NOMO-1 (cell line): Measurements from ENCODE around the gene PANK2.
"Not testable (repeated sequence)": the region's sequence is repeated elsewhere in the genome, so short reads cannot be mapped to it uniquely, and the experiment has no call there.

Experiments used
- DNase-seq, 2 experiments: peaks; one replicate each; lab custom pipeline; 2025; ENCODE audit not compliant: unreplicated experiment in 2 of 2; lab: John Stamatoyannopoulos, UW

Gene PANK2

DNA sequence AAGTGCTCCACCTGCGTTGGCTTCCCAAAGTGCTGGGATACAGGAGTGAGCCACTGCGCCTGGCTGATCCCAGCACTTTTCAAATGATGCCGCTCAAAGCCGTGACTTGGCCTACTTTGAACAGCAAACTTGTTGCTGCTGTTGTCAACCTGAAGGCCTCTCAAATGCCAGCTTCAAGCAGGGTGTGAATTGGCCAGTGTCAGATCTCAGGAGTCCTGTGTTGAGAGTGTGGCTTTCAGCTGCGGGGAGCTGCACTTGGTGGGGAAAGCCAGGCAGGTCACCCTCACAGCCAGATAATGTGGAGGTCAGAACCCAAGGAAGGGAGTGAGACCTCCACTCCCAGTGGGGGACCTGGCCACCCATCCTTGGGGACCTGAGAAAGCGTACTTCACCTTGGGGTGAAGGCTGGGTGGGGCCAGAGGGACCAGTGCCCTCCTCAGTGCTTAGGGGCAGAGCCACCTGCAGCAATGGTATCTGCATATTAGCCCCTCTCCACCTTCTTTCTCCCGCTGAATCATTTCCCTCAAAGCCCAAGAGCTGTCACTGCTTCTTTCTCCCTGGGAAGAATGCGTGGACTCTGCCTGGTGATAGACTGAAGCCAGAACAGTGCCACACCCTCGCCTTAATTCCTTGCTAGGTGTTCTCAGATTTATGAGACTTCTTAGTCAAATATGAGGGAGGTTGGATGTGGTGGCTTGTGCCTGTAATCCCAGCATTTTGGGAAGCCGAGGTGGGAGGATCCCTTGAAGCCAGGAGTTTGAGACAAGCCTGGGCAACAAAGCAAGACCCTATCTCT is 19.1 kb upstream of the PANK2 start:
- no peak for DNase-seq

DNA sequence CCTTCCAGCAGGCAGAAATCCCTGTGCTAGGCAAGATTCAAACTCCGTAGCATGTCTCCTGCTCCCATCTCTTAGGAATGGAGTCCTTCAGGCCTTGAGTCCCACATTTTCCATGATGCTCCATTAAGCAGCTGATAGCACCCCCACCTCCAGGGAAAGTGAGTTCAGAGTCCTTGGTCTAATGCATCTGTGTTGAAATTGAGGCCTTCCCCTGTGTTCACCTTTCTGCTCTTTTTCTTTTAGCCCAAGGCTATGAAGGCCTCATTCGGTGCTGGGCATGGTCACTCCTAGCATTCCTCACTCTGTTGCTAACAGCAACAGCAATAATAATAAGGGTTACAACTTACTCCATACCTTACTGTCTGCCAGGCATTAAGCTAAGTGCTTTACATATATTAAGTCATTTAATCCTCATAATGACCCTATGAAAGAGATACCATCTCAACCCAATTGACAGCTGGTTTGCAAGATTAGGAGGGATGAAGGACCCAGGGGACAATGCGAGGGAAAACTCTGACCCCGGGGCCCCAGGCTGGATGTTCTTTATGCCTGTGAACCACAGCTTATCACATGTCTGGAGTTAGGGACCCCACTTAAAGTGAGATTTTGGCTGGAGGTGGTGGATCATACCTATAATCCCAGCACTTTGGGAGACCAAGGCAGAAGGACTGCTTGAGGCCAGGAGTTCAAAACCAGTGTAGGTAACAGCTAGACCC is 17.5 kb upstream of the PANK2 start:
- DNase-seq = no peak

DNA sequence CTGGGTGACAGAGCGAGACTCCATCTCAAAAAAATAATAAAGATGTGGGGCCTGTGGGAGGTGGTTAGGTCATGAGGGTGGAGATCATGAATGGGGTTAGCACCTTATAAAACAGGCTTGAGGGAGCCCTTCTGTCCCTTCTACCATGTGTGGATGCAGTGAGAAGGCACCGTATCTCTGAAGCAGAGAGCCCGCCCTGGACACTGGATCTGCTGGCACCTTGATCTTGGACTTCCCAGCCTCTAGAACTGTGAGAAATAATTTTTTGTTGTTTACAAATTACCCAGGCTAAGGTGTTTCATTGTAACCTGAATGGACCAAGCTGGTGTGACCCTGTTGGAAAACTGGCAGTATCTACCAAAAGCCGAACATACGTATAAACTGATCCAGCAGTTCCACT is 15.7 kb upstream of the PANK2 start:
- DNase-seq = no peak

DNA sequence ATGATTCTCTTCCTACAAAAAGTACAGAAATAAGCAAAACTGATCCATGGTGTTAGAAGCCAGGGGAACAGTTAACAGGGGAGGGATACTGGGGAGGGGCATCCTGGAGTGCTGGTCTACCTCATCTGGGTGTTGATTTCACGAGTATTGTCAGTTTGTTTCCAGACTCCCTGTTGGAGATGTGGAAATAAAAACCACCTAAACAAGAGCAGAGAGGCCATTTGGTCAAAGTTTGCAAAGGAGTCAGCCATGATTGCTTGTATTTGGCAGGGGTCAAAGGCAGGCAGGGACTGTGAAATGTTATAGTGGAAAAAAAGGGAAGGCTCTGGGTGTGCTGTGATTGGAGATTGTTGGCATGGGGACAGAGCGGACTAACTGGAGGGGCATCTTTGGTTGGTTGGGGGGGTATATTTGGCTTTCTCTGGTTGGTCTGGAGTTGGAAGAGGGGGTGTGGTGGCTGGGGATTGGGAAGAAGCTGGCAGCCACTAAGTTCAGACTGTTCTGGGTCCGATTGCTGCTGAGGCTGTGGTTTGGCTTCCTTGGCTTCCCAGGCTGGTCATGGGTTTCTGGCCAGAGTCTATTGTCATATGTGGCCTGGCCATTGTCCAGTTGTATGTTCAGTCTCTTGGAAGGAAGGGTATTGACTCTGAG is 14.9 kb upstream of the PANK2 start:
- no peak for DNase-seq

DNA sequence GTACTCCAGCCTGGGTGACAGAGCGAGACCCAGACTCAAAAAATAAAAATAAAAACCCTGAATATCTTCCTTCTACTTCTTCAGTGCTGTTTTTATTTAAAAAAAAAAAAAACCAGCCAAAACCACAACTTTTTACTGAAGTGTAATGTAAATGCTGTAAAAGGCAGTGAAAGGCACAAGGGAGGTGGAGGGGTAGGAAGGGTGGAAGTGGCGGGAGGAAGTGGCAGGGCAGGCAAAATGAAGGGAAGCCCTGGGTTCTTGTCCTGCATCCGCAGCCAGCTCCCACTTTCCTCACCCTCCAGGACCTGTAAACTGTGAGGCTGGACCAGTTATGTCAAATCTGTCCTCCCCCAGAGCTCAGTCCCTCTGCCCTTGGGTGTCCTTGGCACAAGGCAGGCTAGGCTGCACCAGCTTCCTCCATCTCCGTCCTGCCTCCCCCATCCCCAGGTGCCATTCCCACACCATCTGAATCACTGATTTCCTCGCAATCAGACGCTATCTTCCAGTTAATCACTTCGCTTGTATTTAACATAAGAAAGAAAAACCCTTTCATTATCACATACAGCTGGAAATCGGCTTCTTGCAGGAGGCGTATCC is 13.7 kb upstream of the PANK2 start:
- DNase-seq = no peak

DNA sequence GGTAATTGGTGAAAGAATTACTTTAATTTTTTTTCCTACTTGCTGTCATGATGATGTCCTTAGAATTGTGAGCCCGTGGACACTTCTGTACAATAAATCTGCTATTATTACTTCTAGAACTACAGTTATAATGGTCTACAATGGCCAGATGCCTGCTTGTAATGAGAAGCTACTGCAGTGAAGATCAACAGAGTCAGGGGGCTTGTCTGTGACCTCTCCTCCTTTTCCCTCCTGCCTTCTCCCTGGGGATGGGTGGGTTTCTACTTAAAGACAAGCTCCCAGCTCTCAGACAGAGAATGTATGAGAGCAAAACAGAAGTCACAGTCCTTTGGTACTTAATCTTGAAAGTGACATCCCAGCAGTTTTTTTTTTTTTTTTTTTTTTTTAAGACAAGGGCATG is 13.2 kb upstream of the PANK2 start:
- no peak for DNase-seq

DNA sequence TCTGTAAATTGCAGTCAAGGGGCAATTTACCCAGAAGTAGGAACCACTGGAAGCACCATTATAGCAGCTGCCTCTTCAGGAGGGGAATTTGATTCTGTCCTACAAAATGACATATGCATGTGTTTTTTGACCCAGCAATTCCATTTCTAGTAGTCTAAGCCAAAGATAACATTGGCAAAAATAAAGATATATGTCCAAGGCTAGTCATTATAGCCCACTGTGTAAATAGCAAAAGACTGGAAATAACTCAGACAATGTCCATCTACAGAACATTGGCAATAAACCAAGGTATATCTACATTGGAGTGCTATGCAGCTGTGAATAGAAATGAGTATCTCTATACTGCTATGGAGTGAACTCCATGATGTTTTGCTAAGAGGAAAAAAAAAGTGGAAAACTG is 12.5 kb upstream of the PANK2 start:
- DNase-seq = no peak

DNA sequence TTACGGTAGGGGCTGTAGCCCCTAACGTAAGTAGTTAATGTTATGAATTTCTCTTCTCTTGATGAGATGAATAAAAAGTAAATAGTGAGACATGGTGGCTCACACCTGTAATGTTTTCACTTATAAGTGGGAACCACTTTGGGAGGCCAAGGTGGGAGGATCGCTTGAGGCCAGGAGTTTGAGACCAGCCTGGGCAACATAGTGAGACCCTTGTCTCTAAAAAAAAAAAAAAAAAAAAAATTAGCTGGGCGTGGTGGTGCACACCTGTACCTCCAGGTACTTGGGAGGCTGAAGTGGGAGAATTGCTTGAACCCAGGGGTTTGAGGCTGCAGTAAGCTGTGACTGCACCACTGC is 10.3 kb upstream of the PANK2 start:
- DNase-seq = not testable (repeated sequence)

DNA sequence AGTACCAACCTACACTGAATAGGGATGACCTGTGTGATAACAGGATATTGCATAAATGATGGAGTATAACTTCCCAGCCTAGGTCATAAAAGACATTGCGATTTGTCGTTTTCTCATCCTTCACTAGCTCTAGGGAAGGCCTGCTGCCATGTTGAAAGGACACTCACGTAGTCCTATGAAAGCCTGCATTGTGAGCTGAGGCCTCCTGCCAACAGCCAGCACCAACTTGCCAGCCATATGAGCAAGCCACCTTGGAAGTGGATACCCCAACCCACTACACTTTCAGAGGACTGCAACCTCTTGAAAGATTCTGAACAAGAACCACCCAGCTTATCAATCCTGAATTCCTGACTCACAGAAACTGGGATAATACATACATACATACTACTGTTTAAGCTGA is 3.5 kb upstream of the PANK2 start:
- no peak for DNase-seq

DNA sequence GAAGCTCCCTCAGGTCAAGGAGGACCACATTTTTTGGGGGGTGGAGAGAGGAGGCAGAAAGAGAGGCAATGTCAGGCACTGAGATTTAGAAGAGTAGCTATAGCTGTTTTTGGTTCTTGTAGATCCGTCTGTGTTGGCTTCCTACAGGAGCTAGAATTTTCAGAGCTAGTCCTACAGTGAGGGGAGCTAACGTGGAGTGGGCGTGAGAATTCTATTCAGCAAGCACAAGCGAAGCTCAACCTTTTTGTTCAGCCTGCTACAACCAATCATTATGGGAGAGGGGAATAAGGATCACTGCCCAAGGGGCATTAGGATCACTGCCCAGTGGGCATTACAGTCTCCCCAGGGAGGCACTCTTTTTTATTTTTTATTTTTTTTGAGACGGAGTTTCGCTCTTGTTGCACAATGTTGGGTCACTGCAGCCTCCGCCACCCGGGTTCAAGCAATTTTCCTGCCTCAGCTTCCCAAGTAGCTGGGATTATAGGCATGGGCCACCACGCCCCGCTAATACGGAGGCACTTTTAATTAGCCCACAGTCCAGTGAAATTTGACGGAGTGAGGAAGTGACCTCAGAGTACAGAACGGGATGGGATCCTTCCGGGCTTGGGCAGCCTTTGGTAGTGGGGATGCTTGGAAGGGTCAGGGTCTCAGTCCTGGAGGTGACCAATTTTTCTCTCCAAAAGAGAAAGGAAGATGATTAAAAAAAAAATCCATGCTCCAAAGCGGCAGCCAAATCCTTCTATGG is 1.1 kb upstream of the PANK2 start:
- DNase-seq = peak in 1 of 2 experiments; percentile 47

DNA sequence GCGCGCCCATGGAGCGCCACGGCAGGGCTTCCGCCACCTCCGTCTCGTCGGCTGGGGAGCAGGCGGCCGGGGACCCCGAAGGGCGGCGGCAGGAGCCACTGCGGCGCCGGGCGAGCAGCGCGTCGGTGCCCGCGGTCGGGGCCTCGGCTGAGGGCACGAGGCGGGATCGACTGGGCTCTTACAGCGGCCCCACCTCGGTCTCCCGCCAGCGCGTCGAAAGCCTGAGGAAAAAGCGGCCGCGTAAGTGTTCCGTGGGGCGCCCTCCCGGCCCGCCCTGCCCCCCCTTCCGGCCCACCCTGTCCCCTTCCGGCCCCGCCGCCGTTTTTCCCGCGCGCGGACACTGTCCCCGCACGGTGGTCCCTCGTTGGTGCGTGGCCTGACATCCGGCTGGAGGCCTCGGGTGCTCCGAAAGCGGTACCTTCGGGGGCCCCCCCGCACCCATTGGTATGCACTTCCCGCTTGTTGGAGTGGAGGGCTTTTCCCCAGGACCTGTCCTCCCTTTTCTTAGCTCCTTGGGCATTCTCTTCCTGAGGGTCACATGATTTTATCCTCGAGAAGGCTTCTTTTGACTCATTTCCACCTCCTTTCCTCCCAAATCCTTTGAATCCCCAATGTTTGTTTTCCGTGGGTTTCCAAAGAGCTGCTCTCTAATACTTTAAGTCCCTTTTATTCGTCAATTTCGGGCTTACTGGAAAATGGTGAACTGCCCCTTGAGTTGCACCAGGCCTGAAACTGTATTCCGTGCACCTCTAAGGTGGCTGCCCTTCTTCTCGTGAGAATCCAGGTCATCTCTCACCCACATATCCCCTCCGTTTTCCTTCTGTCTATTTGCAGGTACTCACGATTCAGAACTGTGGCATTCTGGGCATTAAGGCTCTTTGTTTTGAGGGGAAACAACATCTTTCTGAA is 556 bp downstream of the PANK2 start:
- no peak for DNase-seq

DNA sequence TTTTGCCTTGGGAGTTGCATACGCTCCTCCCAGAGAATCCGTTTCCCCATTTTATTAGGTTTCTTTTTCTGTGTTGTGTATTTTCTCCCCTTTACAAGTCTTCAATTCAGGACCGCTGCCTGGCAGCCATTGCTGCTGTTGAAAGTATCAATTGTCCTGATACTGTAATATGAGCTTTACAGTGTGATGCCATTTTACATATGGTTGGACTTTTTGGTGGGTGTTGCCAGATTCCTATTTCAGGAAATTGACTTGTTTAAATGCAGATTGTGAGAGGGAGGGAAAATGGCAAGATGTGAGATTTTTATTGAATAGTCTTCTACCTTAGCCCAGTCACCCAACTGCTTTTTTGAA is 1.2 kb downstream of the PANK2 start:
- DNase-seq = peak in 1 of 2 experiments; percentile 41

DNA sequence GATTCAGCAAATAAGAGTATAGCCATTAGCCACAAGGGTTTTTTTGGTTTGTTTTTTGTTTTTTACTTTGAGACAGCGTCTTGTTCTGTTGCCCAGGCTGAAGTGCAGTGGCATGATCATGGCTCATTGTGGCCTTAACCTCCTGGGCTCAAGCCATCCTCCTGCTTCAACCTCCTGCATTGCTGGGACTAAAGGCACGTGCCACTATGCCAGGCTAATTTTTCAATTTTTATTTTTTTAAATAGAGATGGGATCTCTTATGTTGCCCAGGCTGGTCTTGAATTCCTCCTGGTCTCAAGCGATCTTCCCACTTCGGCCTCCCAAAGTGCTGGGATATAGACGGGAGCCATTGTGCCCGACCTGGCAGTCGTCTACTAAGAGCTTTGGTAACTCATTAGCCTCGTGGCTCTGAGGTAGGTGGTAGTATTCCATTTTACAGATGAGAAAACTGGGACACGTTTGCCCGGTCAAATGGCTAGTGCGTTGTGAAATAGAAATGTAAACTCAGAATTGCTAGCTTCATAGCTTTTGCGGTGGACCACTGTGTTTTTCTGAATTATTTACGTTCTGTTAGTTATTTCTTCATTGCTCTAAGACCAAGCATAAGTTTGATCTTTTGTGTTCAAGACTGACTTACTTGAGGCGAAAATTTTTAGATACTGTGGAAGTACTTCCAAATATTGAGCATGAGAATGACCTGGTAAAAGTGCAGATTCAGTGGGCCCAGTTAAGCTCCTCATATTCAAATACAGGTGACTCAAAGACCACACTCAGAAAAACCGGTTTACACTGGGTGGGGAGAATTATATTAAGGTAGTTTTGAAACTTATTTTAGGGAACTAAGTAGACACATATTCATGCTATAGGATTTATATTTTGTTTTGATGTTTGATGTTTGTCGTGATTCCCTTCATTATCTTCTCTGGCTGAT is 2.1 kb downstream of the PANK2 start:
- DNase-seq = peak in 1 of 2 experiments; percentile 14

DNA sequence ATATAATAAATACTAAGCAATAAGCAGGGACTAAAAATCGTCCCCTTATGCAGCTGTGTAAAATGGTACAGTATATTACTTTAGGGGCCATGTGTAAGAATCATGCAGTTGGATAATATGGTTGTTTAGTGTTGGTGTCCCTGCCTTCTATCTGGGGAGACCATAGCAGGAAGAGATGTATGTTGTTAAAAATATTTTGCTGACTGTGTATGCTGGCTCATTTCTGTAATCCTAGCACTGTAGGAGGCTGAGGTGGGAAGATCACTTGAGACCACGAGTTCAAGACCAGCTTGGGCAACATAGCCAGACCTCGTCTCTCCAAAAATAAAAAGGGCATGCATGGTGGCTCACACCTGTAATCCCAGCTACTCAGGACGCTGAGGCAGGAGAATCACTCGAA is 5.6 kb downstream of the PANK2 start:
- DNase-seq = no peak

DNA sequence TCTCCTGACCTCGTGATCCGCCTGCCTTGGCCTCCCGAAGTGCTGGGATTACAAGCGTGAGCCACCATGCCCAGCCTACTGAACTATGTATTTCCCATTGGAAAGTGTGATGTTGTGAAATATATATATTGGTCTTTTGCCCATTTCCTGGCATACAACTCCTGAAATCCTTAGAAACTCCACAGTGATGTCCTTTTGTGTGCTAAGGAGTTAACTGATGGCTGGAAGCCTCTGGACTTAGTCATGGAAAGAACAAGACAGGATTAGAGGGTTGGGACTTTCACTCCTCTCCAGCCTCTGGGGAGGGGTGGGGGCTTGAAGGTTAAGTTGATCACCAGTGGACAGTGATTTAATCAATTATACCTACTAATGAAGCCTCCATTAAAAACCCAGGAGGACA is 7.1 kb downstream of the PANK2 start:
- no peak for DNase-seq

DNA sequence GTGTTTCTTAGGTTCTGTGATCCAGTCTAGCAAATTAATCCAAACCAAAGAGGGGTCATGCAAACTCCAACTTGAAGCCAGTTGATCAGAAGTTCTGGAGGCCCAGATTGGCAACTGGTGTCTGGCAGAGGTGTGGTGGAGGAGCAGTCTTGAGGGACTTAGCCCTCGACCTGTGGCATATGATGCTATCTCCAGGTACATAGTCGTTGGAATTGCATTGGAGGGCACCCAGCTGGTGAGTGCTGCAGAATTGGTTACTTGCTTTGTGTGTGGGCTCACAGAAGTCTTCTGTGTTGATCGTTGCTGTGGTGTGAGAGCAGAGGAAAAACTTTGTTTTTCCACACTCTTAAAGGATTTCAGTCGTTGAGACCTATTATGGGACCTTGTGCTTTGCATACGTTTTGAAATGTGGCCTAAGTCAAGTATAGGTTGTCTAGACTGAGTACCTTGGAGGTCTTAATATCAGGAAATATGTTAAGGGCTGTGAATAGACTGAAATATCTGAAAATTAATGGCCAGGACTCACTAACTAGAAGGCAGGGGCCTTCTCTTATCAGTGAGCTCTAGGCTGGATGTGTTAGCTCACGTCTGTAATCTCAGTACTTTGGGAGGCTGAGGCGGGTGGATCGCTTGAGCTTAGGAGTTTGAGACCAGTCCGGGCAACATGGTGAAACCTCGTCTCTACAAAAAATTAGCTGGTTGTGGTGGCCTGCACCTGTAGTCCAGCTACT is 7.8 kb downstream of the PANK2 start:
- DNase-seq = no peak

DNA sequence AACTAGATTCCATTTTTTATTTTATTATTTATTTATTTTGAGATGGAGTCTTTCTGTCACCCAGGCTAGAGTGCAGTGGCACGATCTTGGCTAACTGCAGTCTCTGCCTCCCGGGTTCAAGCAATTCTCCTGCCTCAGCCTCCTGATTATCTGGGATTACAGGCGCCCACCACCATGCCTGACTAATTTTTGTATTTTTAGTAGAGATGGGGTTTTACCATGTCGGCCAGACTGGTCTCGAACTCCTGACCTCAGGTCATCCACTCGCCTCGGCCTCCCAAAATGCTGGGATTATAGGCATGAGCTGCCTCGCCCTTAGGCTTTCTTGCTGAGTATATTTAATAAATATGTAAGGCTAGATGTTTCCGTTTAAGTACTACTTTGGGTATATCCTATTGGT is 9.0 kb downstream of the PANK2 start:
- DNase-seq = not testable (repeated sequence)

DNA sequence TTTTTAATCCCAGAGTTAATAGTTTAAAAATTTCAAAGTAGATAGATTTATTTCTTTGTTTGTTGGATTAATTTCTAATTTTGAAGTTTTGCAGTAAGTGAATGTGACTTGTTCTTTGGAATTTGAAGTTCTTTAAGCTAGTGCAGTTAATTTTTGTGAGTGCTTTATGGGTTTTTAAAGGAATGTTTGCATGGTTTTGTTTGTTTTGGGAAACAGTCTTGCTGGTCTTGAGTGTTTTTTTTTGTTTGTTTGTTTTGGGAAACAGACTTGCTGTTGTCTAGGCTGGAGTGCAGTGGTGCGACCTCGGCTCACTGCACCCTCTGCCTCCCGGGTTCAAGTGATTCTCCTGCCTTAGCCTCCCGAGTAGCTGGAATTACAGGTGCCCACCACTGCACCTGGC is 9.5 kb downstream of the PANK2 start:
- no peak for DNase-seq
